Measurements from ENCODE around the gene GNG12.
"Not testable (repeated sequence)": the region's sequence is repeated elsewhere in the genome, so short reads cannot be mapped to it uniquely, and the experiment has no call there.

GNG12 gene

DNA sequence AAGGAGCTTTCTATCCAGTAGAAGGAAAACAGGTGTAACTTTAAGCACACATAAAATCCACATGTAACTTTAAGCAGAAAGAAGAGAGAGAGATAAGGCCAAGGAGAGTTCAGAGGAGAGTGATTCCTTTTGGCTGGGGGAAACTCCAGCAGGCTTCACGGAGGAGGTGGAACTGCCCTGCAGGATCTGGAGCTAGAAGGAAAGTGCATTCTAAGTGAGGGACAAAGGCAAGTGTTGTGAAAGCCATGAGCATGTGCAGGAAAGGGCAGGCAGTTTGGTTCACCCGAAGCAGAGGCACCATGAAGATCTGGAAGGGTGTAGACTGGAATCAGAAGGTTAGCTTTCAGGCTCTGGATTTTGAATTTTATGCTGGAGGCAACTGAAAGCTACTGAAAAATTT, 101.9 kb downstream of the GNG12 start:
- no peak for DNase-seq (ENCODE audit: low read depth)

DNA sequence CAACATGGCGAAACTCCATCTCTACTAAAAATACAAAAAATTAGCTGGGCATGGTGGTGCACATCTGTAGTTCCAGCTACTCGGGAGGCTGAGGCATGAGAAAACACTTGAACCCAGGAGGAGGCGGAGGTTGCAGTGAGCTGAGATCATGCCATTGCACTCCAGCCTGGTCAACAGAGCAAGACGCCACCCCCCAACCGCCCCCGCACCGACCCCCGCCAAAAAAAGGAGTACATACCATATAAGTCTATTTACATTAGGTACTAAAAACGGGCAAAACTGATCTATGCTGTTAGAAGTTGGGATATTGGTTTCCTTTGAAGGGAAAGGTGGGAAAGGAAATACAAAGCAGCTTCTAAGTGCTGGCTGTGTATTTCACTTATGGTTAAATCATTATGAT, 103.0 kb downstream of the GNG12 start:
- not testable (repeated sequence) for DNase-seq (ENCODE audit: low read depth)

DNA sequence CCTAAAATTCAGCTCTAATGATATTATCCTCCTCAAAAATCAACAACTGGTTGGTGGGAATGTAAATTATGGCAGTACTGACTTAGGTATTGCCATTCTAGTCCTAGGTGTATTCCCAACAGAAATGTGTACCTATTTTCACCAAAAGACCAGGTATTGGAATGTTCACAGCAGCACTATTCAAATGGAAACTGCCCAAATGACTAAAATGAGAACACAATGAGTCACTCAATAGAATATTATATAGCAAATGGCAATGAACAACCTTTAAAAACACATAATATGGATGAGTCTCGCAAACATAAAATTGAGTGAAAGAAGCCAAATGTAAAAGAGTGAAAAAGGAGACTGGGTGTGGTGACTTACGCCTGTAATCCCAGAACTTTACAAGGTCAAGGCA, 103.4 kb downstream of the GNG12 start:
- DNase-seq (ENCODE audit: low read depth) = no peak

DNA sequence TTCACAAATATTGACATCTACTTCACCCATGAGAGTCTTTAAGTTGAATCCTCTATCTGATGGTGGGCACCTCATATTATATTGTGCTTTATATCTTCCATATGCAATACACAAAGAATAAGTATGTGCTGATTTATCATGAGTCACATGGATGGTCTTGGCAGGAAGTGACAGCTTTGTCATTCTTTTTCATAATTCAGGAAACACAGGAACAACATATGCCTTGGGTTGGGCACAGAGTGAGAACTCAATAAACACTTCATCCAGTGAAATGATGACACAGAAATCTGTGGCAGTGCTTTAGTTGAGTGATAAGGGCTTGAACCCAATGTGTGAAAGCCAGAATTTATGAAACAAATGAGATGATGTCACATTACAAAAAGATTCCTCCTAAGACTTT, 107.0 kb downstream of the GNG12 start:
- no peak for DNase-seq (ENCODE audit: low read depth)

DNA sequence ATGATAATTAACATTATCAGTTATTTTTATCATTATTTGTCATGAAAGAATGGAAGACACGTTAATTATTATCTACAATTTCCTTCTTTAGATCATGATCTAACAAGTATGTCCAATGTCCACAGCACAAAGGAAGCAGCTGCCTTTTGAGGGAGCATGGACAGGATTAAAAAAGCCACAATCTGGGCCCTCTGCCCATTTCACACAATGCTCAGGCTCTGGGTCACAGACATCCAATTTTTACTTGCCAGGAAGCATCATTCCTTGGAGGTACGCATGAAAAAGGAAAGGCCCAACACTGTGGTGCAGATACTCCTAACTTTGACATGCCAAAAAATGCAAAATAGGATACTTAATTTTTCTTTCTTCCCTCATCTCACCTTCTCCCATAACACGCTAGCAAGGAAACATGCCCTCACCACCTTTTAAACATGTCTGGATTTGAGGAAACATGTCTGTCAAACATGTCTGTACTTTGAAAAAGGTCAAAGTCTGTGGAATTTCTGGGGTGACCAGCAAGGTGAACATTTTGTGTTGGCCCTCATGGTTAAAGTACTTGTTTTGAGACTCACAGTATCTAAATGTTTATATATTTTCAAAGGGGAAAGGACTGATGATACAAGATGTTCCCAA, 108.2 kb downstream of the GNG12 start:
- DNase-seq (ENCODE audit: low read depth) = no peak

DNA sequence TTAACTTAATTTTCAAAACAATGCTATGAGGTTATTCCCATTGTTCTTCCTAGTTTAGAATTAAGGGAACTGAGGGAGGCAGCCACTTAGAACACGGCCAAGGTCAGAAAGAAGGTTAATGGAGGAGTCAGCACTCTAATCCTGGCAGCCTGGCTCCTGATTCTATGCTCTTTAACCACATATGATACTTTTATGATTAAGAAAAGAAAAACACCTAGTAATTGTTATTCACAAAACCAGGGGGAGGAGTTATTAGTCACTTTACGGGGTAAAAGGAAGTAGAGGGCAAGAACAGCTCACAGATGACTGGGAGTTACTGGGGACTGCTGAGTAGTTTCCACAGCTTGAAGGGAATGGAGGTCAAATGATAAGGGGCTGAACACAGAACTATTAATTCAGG, 109.6 kb downstream of the GNG12 start:
- DNase-seq (ENCODE audit: low read depth) = no peak

DNA sequence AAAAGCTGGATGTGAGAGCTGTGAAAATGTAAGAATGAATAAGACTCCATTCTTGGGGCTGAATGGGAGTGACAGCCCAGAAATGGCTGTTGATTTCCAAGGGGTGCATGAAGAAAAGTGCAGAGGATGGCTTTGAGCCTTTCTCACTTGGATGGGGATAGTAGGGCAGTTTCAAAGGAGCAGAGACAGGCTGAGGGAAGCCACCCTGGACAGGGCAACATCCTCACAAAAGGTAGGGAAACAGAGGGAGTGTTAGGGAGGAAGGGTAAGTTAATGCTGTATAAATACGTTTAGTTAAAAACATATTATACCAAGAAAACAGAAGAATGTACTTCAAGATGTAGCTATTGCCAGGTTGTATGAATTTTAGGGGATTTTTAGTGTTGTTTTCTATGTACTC, 110.1 kb downstream of the GNG12 start:
- no peak for DNase-seq (ENCODE audit: low read depth)

DNA sequence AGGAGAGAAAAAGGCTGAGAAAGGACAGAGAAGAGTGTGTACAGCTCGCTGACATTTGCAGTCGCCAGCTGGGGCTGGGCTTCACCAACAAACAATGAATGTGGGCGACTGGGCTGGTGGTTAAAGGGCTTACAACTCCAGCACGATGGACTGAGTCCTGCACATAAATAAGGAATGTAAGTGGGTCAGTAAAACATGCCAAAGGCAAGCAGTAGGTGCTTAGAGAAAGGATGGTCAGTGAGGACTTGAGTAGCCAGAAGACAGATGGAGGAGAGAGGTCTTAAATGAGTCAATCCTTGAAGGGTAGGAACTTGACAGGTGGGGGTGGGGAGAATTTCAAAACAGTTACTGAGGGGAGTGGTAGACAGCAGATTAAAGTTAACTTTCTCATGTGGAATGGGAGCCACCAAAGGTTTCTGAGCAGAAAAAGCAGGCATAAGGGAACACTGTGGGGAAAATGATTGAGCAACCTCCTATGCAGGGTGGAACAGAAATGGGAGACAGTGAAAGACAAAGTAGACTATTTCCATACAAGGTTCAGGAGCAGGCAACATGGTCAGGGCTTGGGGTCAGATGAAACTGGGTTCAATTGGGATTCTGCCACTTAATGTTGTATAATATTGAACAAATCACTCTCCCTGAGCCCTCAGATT, 110.8 kb downstream of the GNG12 start:
- DNase-seq (ENCODE audit: low read depth) = no peak

DNA sequence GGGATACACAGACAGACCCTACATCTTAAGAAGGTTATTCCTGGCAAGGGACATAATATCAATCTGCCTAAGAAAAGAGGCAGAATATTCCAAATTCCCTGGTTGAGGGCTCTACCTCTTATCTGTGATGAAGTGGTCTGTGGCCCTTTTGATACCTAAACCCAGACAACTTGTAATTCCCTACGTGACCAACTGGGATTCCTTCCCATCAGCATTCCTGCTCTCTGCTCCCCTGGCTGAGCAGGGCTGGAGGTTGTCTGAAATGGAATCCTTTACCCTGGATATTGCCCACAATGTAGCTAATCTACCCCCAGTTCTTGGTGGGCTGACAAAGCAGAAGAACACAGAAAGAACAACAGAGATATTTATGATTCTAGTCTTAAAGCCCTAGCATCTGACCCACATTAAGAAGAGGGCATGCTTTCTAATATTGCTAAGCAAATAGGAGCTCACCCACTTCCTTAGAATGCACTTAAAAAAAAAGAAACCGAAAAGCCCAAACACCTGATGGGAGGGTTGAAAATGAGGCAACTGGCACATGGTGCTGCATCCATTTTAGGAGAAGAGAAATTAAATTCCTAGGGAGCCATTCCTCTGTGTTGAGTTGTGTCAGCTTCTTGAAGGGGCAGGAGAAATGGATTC, 111.5 kb downstream of the GNG12 start:
- DNase-seq (ENCODE audit: low read depth) = no peak

DNA sequence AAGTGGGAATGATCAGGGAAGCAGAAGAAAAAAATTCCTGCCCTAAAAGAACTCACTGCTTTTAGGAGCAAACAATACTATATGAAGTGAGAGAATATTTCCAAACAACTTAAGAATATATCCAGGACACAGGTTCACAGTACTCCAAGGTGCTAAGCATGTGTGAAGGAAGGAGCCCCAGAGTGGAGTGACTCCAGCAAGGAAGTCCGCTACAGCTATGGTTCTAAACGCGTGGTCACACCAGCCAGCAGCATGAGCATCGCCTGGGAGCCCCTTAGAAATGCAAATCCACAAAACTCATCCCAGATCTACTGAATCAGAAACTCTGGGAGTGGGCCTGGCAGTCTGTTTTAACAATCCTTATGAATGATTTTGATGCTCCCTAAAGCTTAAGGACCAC, 112.2 kb downstream of the GNG12 start:
- no peak for DNase-seq (ENCODE audit: low read depth)

DNA sequence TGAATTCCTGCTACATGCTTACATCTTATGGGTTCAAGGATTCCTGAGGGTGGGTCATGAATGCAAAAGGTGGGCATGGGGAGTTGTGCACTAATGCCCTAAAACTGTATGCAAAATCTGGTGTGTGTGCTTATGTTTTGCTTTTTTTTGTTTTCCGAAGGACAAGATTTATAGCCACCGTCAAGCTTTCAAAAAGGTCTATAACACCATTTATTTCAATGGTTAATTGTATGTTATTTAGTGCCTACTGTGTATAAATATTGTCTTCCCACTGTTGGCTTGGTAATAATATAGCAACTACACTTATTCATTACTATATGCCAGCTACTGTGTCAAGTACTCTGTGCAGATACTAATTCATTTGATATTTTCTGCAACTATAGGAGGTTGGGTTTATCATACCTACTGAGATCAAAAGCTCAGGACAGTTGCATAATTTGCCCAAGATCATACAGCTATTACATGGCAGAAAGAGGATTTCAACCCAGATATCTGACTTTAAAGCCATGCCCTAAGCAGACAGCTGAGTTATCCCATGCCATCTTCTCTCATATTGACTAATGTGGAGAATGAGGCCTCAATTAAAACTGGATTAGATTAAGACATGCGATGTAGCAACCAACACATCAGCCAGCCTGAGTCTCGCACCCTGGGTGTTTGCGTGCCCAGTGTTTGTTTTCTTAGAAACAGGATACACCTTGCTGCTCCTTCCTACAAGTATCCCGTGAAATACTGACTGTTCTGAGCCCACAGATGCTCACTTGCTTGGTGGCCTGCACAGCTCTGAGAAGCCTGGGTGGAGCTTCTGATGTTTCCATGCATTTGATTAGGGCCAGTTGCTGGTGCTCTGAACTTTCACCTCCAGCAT, 113.7 kb downstream of the GNG12 start:
- DNase-seq (ENCODE audit: low read depth) = no peak

DNA sequence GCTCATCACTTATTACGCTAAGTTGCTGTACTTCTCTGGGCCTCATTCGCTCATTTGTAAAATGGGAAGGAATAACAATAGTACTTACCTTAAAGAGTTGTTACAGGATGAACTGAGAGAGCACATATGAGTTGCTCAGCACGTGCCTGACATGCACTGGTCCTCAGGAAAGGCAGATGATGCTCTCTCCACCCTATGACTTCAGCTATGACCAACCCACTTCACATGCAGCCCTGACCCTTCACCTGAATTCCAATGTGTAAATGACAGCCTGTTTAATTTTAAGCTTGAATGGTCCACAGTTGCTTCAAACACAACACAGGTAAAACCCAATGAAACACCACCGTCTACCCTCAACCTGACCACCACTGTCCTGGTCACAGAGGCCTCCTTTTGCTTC, 115.4 kb downstream of the GNG12 start:
- no peak for DNase-seq (ENCODE audit: low read depth)

DNA sequence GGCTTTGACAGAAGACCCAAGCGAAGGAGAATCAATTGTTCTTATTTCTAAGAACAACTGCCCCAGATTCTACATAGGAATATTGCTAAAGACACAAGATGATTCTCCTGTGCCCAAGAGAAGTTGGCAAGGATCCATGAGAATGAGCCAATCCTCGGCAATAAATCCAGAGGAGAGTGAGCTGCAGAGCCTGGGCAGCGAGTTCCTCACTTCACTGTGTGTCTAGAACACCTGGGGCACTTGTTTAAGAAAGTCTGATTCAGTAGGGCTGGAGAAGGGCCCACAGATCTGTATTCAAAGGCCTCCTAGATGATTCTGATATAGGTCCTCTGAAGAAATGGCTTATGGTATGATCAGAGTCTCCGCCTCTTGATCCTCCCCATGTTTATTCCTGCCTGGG, 116.5 kb downstream of the GNG12 start:
- no peak for DNase-seq (ENCODE audit: low read depth)

DNA sequence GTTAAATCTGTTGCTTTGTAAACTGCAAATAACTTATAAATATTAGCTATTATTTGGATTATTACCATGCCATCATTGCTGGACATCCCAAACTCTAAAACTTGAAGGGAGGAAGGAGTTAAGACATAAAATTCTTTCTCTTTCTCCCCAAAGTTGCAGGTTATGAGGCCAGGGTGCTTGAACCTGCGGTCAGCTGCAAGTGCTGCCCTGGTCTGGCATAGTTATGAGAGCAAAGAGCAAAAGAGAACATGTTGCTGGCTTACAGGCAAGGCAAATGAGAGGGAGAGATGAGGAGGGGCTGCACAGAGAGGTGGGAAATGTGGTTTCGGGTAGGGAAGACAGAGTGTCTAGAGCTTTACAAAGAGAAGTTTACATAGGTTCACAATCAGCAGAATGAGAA, 117.4 kb downstream of the GNG12 start:
- DNase-seq (ENCODE audit: low read depth) = no peak

DNA sequence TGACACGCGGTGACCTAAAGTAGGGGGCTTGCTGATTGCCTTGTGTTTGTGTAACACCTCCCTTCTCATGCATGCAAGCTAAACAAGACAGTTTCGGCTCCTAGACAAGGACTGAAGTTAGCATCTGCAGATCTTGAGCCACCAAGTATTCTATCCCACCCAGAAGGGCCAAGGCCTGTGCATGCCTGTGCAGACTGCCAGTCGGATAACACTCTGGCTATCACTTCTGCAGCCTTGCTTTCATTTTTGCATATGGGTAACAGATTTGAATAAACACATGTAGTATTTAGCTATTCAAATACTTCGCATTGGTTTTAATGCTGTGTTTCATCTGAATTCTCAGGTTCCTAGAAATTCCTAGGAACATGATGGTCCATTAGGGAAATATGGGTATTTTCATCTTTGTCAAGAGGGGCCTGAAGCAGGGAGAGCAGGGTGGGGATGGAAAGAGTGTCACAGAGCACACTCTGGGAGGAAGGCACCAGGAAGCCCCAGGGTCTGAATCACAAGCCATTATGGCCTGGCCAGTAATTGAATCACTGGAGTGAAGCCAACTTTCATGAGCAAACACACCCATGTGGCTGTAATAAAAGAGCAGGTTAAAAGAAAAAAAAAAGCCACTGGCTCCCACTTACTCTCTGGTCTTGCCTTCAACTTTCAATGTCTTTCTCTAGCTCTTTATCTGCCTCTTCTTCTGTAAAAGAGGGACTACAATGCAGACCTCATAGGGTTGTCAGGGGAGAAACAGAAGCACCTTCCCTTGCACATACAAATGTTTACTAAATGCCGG, 120.0 kb downstream of the GNG12 start:
- no peak for DNase-seq (ENCODE audit: low read depth)

DNA sequence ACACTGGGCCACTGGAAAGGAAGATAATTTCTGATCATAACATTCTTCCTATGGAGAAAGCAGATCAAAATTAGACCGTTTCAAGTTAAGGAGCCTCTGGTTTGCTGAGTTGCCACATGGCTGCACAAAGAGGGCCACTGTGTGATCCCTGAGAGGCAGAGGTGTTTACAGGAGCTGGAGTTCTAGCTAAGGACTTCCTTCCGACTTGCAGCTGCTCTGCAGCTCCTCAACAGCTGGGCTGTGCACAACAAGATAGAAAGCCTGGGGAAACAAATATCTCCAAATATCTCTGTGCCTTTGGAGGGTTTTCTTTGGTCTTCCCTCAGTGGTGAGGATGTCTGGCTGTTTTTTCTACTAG, 121.4 kb downstream of the GNG12 start:
- DNase-seq (ENCODE audit: low read depth) = no peak

DNA sequence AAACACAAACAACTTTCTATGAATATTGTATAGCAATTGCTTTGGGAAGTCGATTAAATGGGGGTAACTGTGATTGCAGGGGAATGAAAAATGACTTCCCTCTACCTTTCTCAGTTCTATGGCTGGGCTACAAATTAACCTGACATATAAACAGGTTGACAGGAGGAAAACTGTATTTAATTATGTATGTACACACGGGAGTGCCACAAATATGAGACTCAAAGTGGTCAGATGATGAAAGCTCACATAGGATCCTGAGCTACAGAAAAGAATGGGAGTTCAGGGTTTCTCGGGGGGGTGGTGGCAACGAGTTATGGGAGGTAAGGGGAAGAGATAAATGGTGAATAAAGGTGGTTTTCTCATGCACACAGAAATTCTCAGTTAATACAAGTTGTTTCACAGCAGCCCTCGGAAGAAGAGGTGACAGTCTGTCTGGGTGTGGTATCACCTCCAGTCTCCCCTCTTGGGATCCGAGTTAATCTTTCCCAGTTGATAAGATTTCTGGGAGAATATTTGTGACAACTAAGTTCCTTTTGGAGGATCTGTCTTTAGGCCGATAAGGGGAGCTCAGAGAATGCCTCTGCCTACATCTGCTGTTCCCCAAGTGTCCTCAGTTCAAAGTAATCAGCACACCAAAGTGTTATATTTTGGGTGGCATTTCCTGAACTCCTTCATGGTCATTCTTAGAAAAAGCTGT, 122.0 kb downstream of the GNG12 start:
- no peak for DNase-seq (ENCODE audit: low read depth)

DNA sequence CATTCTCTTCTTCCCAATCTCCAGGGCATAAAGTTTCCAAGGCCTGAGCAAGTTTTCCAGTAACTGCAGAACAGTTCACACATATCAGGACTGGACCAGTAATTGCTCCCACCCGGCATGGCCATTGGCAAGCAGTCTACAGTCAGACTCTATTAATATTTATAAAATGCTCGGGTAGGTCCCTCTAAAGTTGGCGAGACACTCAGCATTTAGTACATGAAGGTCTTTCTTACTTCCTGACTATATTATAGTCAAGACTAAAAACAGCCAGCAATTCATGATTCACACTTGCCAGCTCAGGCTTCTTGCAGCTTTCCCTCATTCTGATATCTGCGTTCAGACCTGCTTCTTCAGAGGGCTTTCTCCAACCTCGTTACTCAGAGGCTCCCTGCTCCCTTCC, 122.8 kb downstream of the GNG12 start:
- DNase-seq (ENCODE audit: low read depth) = no peak

DNA sequence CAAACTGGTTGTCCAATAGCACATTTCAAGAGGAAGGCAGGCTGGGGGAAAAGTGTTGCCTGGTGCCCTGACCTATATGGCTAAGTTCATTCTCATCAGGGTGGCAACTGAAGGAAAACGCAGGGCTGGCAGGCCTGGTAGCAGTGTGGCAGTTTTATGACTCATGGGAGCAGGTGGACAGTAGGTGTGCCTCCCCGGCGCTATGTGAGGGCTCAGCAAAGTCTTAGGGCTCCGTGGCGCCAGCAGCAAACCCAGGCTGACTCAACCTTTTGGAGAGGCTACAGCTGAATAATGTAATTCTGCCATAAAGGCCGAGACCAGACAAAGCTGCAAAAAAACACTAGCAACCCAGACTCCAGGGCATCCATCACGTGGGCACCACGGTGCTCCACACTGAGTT, 124.7 kb downstream of the GNG12 start:
- no peak for DNase-seq (ENCODE audit: low read depth)

DNA sequence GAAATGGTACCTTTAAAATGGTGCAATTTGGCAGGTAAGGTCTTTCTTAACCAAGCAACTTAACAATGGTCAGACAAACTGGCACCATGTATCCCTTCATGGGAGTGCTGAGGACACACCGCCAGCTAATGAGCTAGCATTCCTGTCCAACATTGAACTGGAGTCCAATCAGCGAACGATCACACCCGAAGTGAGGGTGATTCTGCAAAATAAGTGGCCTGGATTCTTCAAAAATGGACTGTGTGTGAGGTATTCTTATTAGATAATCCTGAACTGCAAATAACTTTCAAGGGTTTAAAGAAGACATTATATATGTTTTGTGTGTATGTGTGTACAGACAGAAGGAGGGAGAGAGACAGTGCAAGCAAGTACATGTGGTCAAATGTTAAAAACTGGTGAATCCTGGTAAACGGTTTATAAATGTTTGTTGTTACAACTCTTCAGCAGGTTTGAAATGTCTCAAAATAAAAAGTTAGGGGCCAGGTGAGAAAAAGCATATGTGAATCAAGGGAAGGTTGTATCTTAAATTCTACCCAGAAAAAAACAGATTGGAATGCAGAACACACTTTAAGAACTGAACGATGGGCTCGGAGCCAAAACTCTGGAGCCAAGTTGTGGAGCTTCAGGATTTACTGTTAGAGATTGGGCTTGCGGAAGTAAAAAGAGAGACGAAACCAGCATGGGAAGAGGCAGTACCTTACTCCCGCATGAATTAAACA, 127.4 kb downstream of the GNG12 start:
- DNase-seq (ENCODE audit: low read depth) = no peak

DNA sequence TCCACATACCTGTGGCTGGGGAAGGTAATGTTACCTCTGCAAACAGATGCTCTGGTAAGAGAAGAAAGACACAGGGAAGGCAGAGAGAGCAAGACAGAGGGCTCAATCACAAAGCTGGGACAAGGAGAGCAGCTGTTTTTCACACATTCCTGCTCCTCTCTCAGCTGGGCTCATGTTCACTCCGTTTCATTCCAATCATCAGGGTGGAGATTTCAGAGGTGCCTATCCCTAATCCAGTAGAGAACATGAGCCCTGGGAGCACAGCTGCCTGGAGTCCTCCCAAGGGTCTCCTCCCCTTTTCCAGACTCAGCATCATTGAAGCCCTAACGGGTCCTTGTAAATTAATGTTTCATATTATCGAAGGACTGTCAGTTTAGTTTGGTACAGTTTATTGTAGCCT, 128.9 kb downstream of the GNG12 start:
- no peak for DNase-seq (ENCODE audit: low read depth)

Measured in activated T-helper 9 cell treated with anti-CD3 and anti-CD28 coated beads, Interleukin-2, amount 50 U/mL, for 16 hours (primary cell).